ENCODE results near the gene TSEN15. TPM values are rescaled to one million over a fixed set of nuclear protein-coding genes. Genes with fewer than 3 reads are reported as not detected.

Gene TSEN15
- total and polyA plus RNA-seq, 2 of the 8 experiments (the other 6 are each of a cell fraction or from before 2014, with no cell fraction given) = 23.4 to 31.4 TPM

DNA sequence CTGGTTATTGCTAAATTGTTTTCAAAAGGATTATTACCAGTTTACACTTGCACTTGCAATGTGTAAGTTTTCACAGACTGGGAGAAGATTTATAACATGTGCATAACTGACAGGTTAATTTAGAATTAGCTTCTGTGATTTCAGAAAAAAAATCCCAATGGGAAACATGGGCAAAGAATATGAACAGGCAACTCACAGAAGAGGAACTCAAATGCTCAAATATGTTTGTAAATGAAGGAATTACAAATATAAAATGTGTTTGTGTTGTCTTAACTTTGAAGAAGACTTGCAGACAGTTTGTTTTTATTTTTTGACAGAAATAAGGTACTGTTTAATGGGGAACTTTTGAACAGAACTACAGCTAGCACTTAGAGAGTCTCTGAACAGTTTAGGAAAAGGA is 8.4 kb downstream of the TSEN15 start:
- POLR2A ChIA-PET (ENCODE audit: partially characterized antibody) = interaction anchor here (1.5 to 2.3 kb wide), 2 partner anchors 9 to 10 kb away, joined by 6 to 20 read pairs; partner anchors contain the start of gene TSEN15

More for the DNA sequence above, 8.4 kb downstream of the TSEN15 start:
- Histone ChIP-seq H3K36me3 (ENCODE audit: control insufficient read depth in 2 of 4, insufficient read depth in 4 of 4, low read length in 3 of 4) (peaks cover 0 to 25% (median 7%) of the 10 kb centered on the region in 4 experiments; a peak in 2 of 8 replicates), H4K5ac (ENCODE audit: insufficient read length, low read depth, low read length) (no peak overlapping the region), H2BK20ac (ENCODE audit: low read length) (no peak overlapping the region), H4K20me1 (replicated peaks in 1 of 2; ENCODE audit: control insufficient read depth in 1 of 2, insufficient read depth in 2 of 2, low read length in 2 of 2) (no peaks in the 10 kb centered on the region), H2BK120ac (replicated peaks; ENCODE audit: low read depth, low read length) (no peak overlapping the region), H3K4me2 (ENCODE audit: insufficient read depth in 1 of 2, low read depth in 2 of 2, low read length in 2 of 2) (no peak overlapping the region), H3K27me3 (replicated peaks in 1 of 4; ENCODE audit: control insufficient read depth in 3 of 4, extremely low read depth in 1 of 4, insufficient read depth in 3 of 4, low read length in 3 of 4) (no peaks in the 10 kb centered on the region), H4K8ac (ENCODE audit: extremely low read depth, insufficient read depth, low read length) (no peak overlapping the region), H3K23ac (ENCODE audit: insufficient read length) (no peak overlapping the region), H2AFZ (ENCODE audit: low read length) (no peak overlapping the region), H4K91ac (replicated peaks; ENCODE audit: insufficient read length, low read length) (no peak overlapping the region), H3K56ac (replicated peaks; ENCODE audit: insufficient read length, low read depth, low read length) (no peak overlapping the region), H3K23me2 (ENCODE audit: low read depth, low read length) (no peaks in the 10 kb centered on the region), H2BK5ac (ENCODE audit: low read depth, low read length) (no peak overlapping the region), H3K9me3 (ENCODE audit: insufficient read depth in 2 of 2, low read depth in 1 of 2, low read length in 1 of 2) (peaks cover 0 to 2% of the 10 kb centered on the region in 2 experiments; a peak in 1 of 4 replicates), H3K18ac (ENCODE audit: extremely low read depth, low read length) (no peak overlapping the region), H2BK12ac (ENCODE audit: low read depth, low read length) (no peak overlapping the region), H3K27ac (ENCODE audit: low read depth, low read length) (no peak overlapping the region), H2AK5ac (ENCODE audit: low read depth, low read length) (no peak overlapping the region), H3K9ac (replicated peaks in 1 of 4; ENCODE audit: extremely low read depth in 1 of 4, low read depth in 3 of 4, low read length in 3 of 4) (no peak overlapping the region), H2BK15ac (ENCODE audit: low read length) (no peak overlapping the region), H3K4me3 (ENCODE audit: extremely low read depth in 1 of 4, insufficient read depth in 2 of 4, low read depth in 3 of 4, low read length in 4 of 4) (no peak overlapping the region), H3K79me1 (ENCODE audit: low read depth, low read length) (no peaks in the 10 kb centered on the region), H3K79me2 (ENCODE audit: control insufficient read depth in 1 of 2, insufficient read depth in 2 of 2, low read length in 2 of 2) (peaks cover 0 to 13% of the 10 kb centered on the region in 2 experiments; a peak in 1 of 4 replicates), H3K4me1 (replicated peaks in 1 of 4; ENCODE audit: control insufficient read depth in 3 of 4, insufficient read depth in 4 of 4, low read length in 3 of 4) (peaks cover 0 to 19% (median 2%) of the 10 kb centered on the region in 4 experiments; a peak in 3 of 7 replicates), H3K4ac (replicated peaks; ENCODE audit: insufficient read length, low read depth, low read length) (no peak overlapping the region), H3K14ac (ENCODE audit: insufficient read length) (no peak overlapping the region)
- CTCF ChIA-PET (ENCODE audit: partially characterized antibody) = no interaction called here
- no peak for DNase-seq (ENCODE audit: low read depth in 1 of 2, low spot score in 2 of 2)
- TF ChIP-seq YY1 (IDR thresholded peaks at IDR 0.05; ENCODE audit: low read depth, low read length) (no peak), NRF1 (IDR thresholded peaks at IDR 0.05; ENCODE audit: low read depth, low read length) (no peak), JUN (IDR thresholded peaks at IDR 0.05; ENCODE audit: low read depth, low read length) (no peak), SAP30 (IDR thresholded peaks at IDR 0.05; ENCODE audit: insufficient read depth, insufficient replicate concordance, low read length) (no peak)
- no peak for FAIRE-seq

Measured in H1 (cell line).